GM12872 (cell line): ENCODE measurements around the gene ANGEL2.

Source experiments
- TF ChIP-seq, protein P1 (sequence below): IDR thresholded peaks from 3 replicates; pipeline ENCODE4 v1.5.1; 2011; ENCODE audit warnings: low read depth, mild to moderate bottlenecking, low read length, moderate library complexity; ENCODE audit not compliant: insufficient read depth

Gene ANGEL2

DNA sequence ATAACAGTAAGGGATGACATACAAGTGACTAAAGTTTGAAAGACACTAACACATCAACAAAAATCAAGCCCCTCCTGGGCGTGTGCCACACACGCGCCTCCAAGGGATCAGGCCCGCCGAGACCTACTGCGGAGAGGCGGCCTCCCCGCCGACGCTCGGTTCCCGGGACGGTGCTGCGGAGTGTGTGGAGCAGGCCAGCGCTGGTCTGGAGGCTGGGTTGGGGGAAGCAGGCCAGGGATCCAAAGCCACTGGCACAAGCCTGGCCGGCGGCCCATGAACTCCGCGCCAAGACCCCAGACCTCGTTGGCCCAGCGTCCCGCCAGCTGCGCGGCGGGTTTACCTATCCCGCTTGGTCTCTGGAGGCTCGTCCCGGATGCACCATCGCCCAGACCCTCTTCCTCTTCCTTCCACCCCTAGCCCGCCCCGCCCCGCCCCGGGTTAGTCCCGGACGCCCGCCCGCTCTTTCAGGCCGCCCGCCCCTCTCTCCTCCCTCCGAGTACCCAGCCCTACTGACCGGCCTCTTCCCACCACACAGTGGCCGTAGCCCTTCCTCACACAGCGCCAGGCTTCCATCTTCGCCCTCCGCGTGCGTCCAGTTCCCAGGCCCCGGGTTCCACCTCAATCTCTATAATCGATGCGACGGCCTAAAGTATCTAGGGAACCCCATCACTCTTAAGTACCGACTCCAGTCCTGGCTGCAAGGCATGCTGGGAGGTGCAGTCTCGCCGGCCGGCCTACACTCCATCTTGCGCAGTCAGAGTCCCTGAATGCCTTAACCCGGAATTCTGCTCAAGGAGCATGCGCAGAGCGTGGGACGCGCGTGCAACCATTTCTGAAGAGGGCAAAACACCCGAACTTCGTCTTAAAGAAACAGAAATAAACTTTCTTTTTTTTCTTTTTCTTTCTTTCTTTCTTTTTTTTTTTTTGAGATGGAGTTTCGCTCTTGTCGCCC is at the start of gene ANGEL2:
ANGEL2 (minus strand) TSS at position 769 of the 952 bp plus-strand sequence; CDS start at position 573, 196 bp downstream.
- TF ChIP-seq, protein P1, sequence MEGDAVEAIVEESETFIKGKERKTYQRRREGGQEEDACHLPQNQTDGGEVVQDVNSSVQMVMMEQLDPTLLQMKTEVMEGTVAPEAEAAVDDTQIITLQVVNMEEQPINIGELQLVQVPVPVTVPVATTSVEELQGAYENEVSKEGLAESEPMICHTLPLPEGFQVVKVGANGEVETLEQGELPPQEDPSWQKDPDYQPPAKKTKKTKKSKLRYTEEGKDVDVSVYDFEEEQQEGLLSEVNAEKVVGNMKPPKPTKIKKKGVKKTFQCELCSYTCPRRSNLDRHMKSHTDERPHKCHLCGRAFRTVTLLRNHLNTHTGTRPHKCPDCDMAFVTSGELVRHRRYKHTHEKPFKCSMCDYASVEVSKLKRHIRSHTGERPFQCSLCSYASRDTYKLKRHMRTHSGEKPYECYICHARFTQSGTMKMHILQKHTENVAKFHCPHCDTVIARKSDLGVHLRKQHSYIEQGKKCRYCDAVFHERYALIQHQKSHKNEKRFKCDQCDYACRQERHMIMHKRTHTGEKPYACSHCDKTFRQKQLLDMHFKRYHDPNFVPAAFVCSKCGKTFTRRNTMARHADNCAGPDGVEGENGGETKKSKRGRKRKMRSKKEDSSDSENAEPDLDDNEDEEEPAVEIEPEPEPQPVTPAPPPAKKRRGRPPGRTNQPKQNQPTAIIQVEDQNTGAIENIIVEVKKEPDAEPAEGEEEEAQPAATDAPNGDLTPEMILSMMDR: no peak

GRCh38 chr1:213061263-213061662 is 45.6 kb upstream of the ANGEL2 start:
- TF ChIP-seq, protein P1: 0 out of 3 replicates have a peak, but pooled peaks have one; percentile 23

GRCh38 chr1:213060836-213061235 is 45.2 kb upstream of the ANGEL2 start:
- TF ChIP-seq, protein P1: no peak

DNA sequence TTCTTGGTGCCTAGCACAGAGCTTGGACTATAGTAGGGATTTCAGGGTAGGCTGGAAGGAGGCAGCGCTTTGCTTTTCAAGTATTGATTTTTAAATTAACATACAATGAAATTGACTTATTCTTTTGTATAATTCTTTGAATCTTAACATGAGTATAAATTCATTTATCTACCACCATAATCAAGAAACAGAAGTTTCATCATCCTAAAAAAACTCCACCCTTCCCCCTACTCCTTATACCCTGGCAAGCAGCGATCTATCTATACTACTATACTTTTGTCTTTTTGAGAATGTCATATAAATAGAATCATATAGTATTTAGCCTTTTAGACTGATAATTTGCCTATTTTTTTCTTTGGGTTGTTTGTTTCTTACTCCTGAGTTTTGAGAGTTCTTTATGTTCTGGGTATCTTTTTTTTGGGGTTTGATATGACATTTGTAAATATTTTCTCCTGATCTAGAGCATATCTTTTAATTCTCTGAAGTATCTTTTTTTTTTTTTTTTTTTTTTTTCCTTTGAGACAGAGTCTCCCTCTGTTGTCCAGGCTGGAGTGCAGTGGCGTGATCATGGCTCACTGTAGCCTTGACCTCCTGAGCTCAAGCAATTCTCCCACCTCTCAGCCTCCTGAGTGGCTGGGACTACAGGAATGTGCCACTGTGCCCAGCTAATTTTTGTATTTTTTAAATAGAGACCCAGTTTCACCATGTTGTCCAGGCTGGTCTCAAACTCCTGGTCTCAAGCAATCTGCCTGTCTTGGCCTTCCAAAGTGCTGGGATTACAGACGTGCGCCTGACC is 41.8 kb upstream of the ANGEL2 start:
- TF ChIP-seq, protein P1: no peak

GRCh38 chr1:213055767-213056166 is 40.1 kb upstream of the ANGEL2 start:
- TF ChIP-seq, protein P1: no peak

DNA sequence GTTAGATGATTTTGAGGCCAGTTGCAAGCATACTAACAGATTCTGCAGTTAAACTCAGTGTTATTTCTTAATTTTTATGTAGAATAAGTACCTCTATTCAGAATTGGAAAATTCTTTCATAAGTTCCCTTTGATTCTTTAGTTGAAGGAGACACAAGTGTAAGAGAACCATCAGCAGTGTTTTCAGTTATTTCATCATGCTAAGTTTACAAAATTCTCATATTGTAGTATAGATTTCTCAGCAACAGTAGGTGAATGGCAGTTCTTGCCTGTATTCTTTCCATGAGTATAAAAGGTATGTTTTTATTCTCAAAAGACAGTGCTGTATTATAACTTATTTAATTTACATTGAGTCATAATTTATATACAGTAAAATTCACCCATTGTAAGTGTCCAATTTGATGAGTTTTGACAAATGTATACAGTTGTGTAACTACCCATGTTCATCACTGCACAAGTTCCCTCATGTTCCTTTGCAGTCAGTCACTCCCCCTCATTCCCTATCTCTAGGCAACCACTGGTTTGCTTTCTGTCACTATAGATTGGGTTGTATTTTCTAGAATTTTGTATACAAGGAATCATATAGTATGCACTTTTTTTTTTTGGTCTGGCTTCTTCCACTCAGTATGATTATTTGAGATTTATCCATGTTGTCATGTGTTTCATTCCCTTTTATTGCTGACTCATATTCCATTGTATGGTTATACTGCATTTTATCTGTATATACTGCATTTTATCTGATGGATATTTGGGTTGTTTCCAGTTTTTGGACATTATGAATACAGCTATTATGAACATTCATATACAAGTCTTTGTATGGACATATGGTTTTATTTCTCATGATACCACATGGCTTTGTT is 39.3 kb upstream of the ANGEL2 start:
- TF ChIP-seq, protein P1: no peak
